ENCODE data around the gene UTP14A. TPM values are rescaled to one million over a fixed set of nuclear protein-coding genes. Genes with fewer than 3 reads are reported as not detected.

Gene UTP14A
- total RNA-seq, 1 experiment from 2014 or later: 43.1 TPM

- CTCF ChIA-PET: interaction anchor here (1.0 to 1.4 kb wide), 3 partner anchors 16 to 184 kb away, joined by 3 read pairs; partner anchors contain the start of gene UTP14A
- TF ChIP-seq, protein P1, sequence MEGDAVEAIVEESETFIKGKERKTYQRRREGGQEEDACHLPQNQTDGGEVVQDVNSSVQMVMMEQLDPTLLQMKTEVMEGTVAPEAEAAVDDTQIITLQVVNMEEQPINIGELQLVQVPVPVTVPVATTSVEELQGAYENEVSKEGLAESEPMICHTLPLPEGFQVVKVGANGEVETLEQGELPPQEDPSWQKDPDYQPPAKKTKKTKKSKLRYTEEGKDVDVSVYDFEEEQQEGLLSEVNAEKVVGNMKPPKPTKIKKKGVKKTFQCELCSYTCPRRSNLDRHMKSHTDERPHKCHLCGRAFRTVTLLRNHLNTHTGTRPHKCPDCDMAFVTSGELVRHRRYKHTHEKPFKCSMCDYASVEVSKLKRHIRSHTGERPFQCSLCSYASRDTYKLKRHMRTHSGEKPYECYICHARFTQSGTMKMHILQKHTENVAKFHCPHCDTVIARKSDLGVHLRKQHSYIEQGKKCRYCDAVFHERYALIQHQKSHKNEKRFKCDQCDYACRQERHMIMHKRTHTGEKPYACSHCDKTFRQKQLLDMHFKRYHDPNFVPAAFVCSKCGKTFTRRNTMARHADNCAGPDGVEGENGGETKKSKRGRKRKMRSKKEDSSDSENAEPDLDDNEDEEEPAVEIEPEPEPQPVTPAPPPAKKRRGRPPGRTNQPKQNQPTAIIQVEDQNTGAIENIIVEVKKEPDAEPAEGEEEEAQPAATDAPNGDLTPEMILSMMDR (IDR thresholded peaks at IDR 0.05; ENCODE audit: unreplicated experiment): no peak
- peak overlapping the region; percentile 49 for H3K27ac Mint-ChIP-seq (ENCODE audit: unreplicated experiment)
- no TSS peak for BruUV-seq (replicated peaks)
- H3K4me3 Mint-ChIP-seq (ENCODE audit: low read depth, unreplicated experiment): peak overlapping the region; percentile 35
- DNase-seq: peak; percentile 32
- intact Hi-C loops (cut with micrococcal nuclease; ENCODE audit: unreplicated experiment): loop anchor here (2.0 kb wide), 1 partner anchor 34 kb away; the partner anchor contains the start of gene ZDHHC9
- H3K4me1 Mint-ChIP-seq (ENCODE audit: low read depth, unreplicated experiment): peaks cover 17% of the 10 kb centered on the region
- no peaks in the 10 kb centered on the region for H3K9me3 Mint-ChIP-seq (ENCODE audit: low read depth, unreplicated experiment)
- peaks cover 9% of the 10 kb centered on the region for H3K36me3 Mint-ChIP-seq (ENCODE audit: insufficient read depth, unreplicated experiment)
- no peaks in the 10 kb centered on the region for H3K27me3 Mint-ChIP-seq (ENCODE audit: unreplicated experiment)
Observed at GRCh38 chrX:129876771-129877305, 29.1 kb upstream of the UTP14A start.

DNA sequence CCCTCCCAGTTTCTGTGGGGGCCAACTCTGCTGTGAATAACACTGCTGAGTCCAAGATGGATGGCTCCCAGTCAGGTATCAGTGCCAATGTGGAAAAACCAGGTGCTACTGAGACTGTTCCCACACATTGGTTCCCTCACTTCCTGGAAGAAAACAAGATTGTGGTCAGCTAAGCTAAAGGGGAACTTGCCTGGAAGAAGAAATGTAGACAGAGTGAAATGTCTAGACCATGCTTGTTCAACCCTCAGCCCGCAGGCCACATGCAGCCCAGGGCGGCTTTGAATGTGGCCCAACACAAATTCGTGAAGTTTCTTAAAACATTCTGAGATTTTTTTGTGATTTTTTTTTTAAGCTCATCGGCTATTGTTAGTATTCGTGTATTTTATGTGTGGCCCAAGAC lies 28.6 kb upstream of the UTP14A start:
- peaks cover 9% of the 10 kb centered on the region for H3K36me3 Mint-ChIP-seq (ENCODE audit: insufficient read depth, unreplicated experiment)
- CTCF ChIA-PET: interaction anchor here (1.0 to 1.4 kb wide), 2 partner anchors 29 to 183 kb away, joined by 3 read pairs; partner anchors contain the start of gene UTP14A

GRCh38 chrX:129900054-129900453 lies 5.9 kb upstream of the UTP14A start:
- no peaks in the 10 kb centered on the region for H3K4me1 Mint-ChIP-seq (ENCODE audit: low read depth, unreplicated experiment)
- no peak overlapping the region for H3K27ac Mint-ChIP-seq (ENCODE audit: unreplicated experiment)
- intact Hi-C loops (cut with micrococcal nuclease; ENCODE audit: unreplicated experiment): no loop called here
- H3K4me3 Mint-ChIP-seq (ENCODE audit: low read depth, unreplicated experiment): no peak overlapping the region
- no peaks in the 10 kb centered on the region for H3K9me3 Mint-ChIP-seq (ENCODE audit: low read depth, unreplicated experiment)
- no TSS peak for BruUV-seq (replicated peaks)
- H3K27me3 Mint-ChIP-seq (ENCODE audit: unreplicated experiment): no peaks in the 10 kb centered on the region
- CTCF ChIA-PET: interaction anchor here (0.7 kb wide), 1 partner anchor 1328 kb away, joined by 8 read pairs; no protein-coding TSS in a partner anchor
- TF ChIP-seq, protein P1 (IDR thresholded peaks at IDR 0.05; ENCODE audit: unreplicated experiment): no peak
- peaks cover 6% of the 10 kb centered on the region for H3K36me3 Mint-ChIP-seq (ENCODE audit: insufficient read depth, unreplicated experiment)
- DNase-seq: no peak

More for the DNA sequence above, 28.6 kb upstream of the UTP14A start:
- peak overlapping the region; percentile 49 for H3K27ac Mint-ChIP-seq (ENCODE audit: unreplicated experiment)
- no peak for DNase-seq
- H3K9me3 Mint-ChIP-seq (ENCODE audit: low read depth, unreplicated experiment): no peaks in the 10 kb centered on the region
- BruUV-seq (replicated peaks): no TSS peak
- peak overlapping the region; percentile 35 for H3K4me3 Mint-ChIP-seq (ENCODE audit: low read depth, unreplicated experiment)
- TF ChIP-seq, protein P1 (IDR thresholded peaks at IDR 0.05; ENCODE audit: unreplicated experiment): no peak
- intact Hi-C loops (cut with micrococcal nuclease; ENCODE audit: unreplicated experiment): loop anchor here (2.0 kb wide), 1 partner anchor 35 kb away; the partner anchor contains the start of gene ZDHHC9
- H3K4me1 Mint-ChIP-seq (ENCODE audit: low read depth, unreplicated experiment): peaks cover 17% of the 10 kb centered on the region
- H3K27me3 Mint-ChIP-seq (ENCODE audit: unreplicated experiment): no peaks in the 10 kb centered on the region

DNA sequence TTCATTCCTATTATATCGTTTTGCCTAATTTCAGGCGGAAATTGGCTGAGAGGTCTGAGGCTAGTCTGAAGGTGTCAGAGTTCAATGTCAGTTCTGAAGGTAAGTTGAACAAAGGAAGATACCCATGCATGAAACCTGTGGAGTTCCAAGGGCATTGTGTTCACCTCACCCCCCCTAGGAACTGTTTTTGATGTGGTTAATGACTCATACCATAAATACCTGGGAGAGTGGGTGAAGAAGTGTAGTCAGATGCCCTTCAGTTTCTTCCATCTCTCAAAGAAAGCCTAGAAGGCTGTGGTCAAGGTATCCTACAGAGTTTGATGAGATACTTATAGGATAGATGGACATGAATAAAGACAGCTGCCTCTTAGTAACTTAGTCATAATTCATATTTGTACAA lies 2.7 kb downstream of the UTP14A start:
- peaks cover 53% of the 10 kb centered on the region for H3K36me3 Mint-ChIP-seq (ENCODE audit: insufficient read depth, unreplicated experiment)
- TF ChIP-seq, protein P1 (IDR thresholded peaks at IDR 0.05; ENCODE audit: unreplicated experiment): no peak
- intact Hi-C loops (cut with micrococcal nuclease; ENCODE audit: unreplicated experiment): no loop called here
- no TSS peak for BruUV-seq (replicated peaks)
- no peaks in the 10 kb centered on the region for H3K27me3 Mint-ChIP-seq (ENCODE audit: unreplicated experiment)
- CTCF ChIA-PET: no interaction called here
- H3K4me3 Mint-ChIP-seq (ENCODE audit: low read depth, unreplicated experiment): no peak overlapping the region
- no peak overlapping the region for H3K27ac Mint-ChIP-seq (ENCODE audit: unreplicated experiment)
- H3K9me3 Mint-ChIP-seq (ENCODE audit: low read depth, unreplicated experiment): no peaks in the 10 kb centered on the region
- no peak for DNase-seq
- no peaks in the 10 kb centered on the region for H3K4me1 Mint-ChIP-seq (ENCODE audit: low read depth, unreplicated experiment)
